HCT116 (cell line): ENCODE results near the gene LYPD4. TPM values are rescaled to one million over a fixed set of nuclear protein-coding genes. Genes with fewer than 3 reads are reported as not detected.
A peak's percentile ranks its signal among the peaks of the same experiment; 100 is the strongest.

Source experiments
- ATAC-seq: fragments of 200-7000 bp; cut with Tn5 transposase; 2 replicates; pipeline ENCODE4 v1.9.1; 2020; ENCODE audit warnings: mild to moderate bottlenecking, moderate library complexity
- Bru-seq: library from RNA; stranded (reverse); fragments of 400-500 nt; gene quantifications from one replicate; lab custom pipeline; 2021; lab: Mats Ljungman, UMichigan
- BruChase-seq, 2 experiments: library from RNA; stranded (reverse); fragments of 400-500 nt; gene quantifications; one replicate each; lab custom pipeline; 2021; lab: Mats Ljungman, UMichigan
- BruUV-seq: library from RNA; stranded (reverse); fragments of 400-500 nt; replicated peaks from 2 replicates; lab custom pipeline; 2021; lab: Mats Ljungman, UMichigan
- CTCF ChIA-PET: fragments of 300-600 bp; sonication (Branson Sonifier 250); formaldehyde crosslinking; loops from one replicate; lab custom pipeline; 2021; ENCODE audit warnings: antibody characterized with exemption; lab: Charles Lee
- POLR2A ChIA-PET: fragments of 300-600, 350-600 bp; sonication (Branson Sonifier 250); formaldehyde crosslinking; loops from one replicate; lab custom pipeline; 2021; ENCODE audit warnings: antibody characterized with exemption; lab: Charles Lee
- RAD21 ChIA-PET, 2 experiments: fragments of 300-600 bp; sonication (Branson Sonifier 250); formaldehyde crosslinking; loops; one replicate each; lab custom pipeline; 2023; ENCODE audit warnings: low total read pairs in 2 of 2; ENCODE audit not compliant: uncharacterized antibody in 2 of 2, unreplicated experiment in 2 of 2, low non-redundant PET in 1 of 2; lab: Charles Lee
- DNase-seq: peaks from one replicate; pipeline ENCODE4 v3.0.0-alpha.2; 2010; ENCODE audit warnings: low read depth, low spot score
- H2AFZ ChIP-seq: fragments of 200-600 bp; shearing (Covaris generic), sonication (generic); 2 replicates; pipeline ENCODE4 v1.6.1; 2017; ENCODE audit warnings: low read depth, mixed run types, mixed read lengths, antibody characterized with exemption, low read length; ENCODE audit not compliant: poor library complexity, severe bottlenecking
- H3K27ac ChIP-seq: 2 replicates; pipeline ENCODE4 v1.5.1; 2012; ENCODE audit warnings: low read depth, low read length
- H3K27me3 ChIP-seq: fragments of 200-600 bp; sonication (generic); 2 replicates; pipeline ENCODE4 v1.6.1; 2016; ENCODE audit warnings: mixed run types, low read length, mixed read lengths; ENCODE audit not compliant: insufficient read depth
- H3K36me3 ChIP-seq, 2 experiments: fragments of 200-500 bp in 1 of 2; fragments of 200-600 bp in 1 of 2; sonication (Bioruptor generic) in 1 of 2; sonication (generic) in 1 of 2; 2 replicates each; pipeline versions ENCODE4 v1.5.1 to v1.6.1; 2014 to 2016; ENCODE audit warnings: low read length in 2 of 2, inconsistent platforms in 1 of 2, mixed read lengths in 1 of 2, mixed run types in 1 of 2; ENCODE audit not compliant: insufficient read depth in 2 of 2, control insufficient read depth in 1 of 2
- H3K4me1 ChIP-seq, 2 experiments: fragments of 200-600 bp in 1 of 2; sonication (generic) in 1 of 2; 2 replicates each; pipeline versions ENCODE4 v1.5.1 to v1.6.1; 2012 to 2017; ENCODE audit warnings: low read length in 2 of 2, inconsistent platforms in 1 of 2, mild to moderate bottlenecking in 1 of 2, mixed read lengths in 1 of 2, mixed run types in 1 of 2, moderate library complexity in 1 of 2; ENCODE audit not compliant: insufficient read depth in 2 of 2, control insufficient read depth in 1 of 2
- H3K4me2 ChIP-seq: fragments of 200-600 bp; sonication (generic); 2 replicates; pipeline ENCODE4 v1.6.1; 2017; ENCODE audit warnings: mixed run types, low read length, mixed read lengths
- H3K4me3 ChIP-seq, 2 experiments: fragments of 200-600 bp in 1 of 2; sonication (generic) in 1 of 2; replicated peaks in 1 of 2; 2 replicates each; pipeline ENCODE4 v1.5.1; 2011 to 2016; ENCODE audit warnings: low read length in 2 of 2, control low read depth in 1 of 2, low read depth in 1 of 2, mild to moderate bottlenecking in 1 of 2, mixed read lengths in 1 of 2, mixed run types in 1 of 2
- H3K79me2 ChIP-seq: fragments of 200-600 bp; sonication (generic); 2 replicates; pipeline ENCODE4 v1.6.1; 2017; ENCODE audit warnings: mild to moderate bottlenecking, mixed run types, low read length, moderate library complexity, mixed read lengths; ENCODE audit not compliant: insufficient read depth
- H3K9ac ChIP-seq: fragments of 200-600 bp; sonication (generic); 2 replicates; pipeline ENCODE4 v1.6.1; 2016; ENCODE audit warnings: low read length, mixed read lengths
- H3K9me2 ChIP-seq: fragments of 200-600 bp; sonication (generic), shearing (Covaris generic); 2 replicates; pipeline ENCODE4 v1.6.1; 2017; ENCODE audit warnings: mixed run types, mild to moderate bottlenecking, moderate library complexity; ENCODE audit not compliant: insufficient read depth
- H3K9me3 ChIP-seq, 2 experiments: fragments of 200-500 bp in 1 of 2; fragments of 200-600 bp in 1 of 2; sonication (Bioruptor generic) in 1 of 2; sonication (generic) in 1 of 2; 2 replicates each; pipeline ENCODE4 v1.6.1; 2014 to 2017; ENCODE audit warnings: low read length in 2 of 2, mixed read lengths in 2 of 2, inconsistent platforms in 1 of 2, low read depth in 1 of 2, mild to moderate bottlenecking in 1 of 2, mixed run types in 1 of 2, moderate library complexity in 1 of 2; ENCODE audit not compliant: control insufficient read depth in 1 of 2, insufficient read depth in 1 of 2
- H4K20me1 ChIP-seq: fragments of 200-600 bp; sonication (generic), shearing (Covaris generic); 2 replicates; pipeline ENCODE4 v1.6.1; 2017; ENCODE audit warnings: mixed run types, mild to moderate bottlenecking, moderate library complexity; ENCODE audit not compliant: insufficient read depth
- CBX3 ChIP-seq: IDR thresholded peaks from 2 replicates; pipeline ENCODE4 v1.6.1; 2012; ENCODE audit warnings: low read depth
- CEBPB ChIP-seq: IDR thresholded peaks from 2 replicates; pipeline ENCODE4 v1.6.1; 2012; ENCODE audit warnings: low read depth
- EGR1 ChIP-seq: IDR thresholded peaks from 2 replicates; pipeline ENCODE4 v1.6.1; 2012; ENCODE audit warnings: low read depth
- ELF1 ChIP-seq: IDR thresholded peaks from 2 replicates; pipeline ENCODE4 v1.6.1; 2012; ENCODE audit warnings: low read depth, borderline replicate concordance
- FOSL1 ChIP-seq: IDR thresholded peaks from 2 replicates; pipeline ENCODE4 v1.6.1; 2012; ENCODE audit warnings: low read depth
- JUND ChIP-seq: IDR thresholded peaks from 2 replicates; pipeline ENCODE4 v1.6.1; 2012
- POLR2A ChIP-seq: IDR thresholded peaks from 2 replicates; pipeline ENCODE4 v1.7.0; 2011; ENCODE audit warnings: borderline replicate concordance; ENCODE audit not compliant: insufficient read depth, insufficient read length; ENCODE audit errors: extremely low read depth
- POLR2AphosphoS5 ChIP-seq: IDR thresholded peaks from 2 replicates; pipeline ENCODE4 v1.6.1; 2011; ENCODE audit warnings: mild to moderate bottlenecking, low read depth, low read length, moderate library complexity
- RAD21 ChIP-seq: IDR thresholded peaks from 2 replicates; pipeline ENCODE4 v1.6.1; 2012; ENCODE audit warnings: low read depth, mild to moderate bottlenecking
- SIN3A ChIP-seq: IDR thresholded peaks from 2 replicates; pipeline ENCODE4 v1.6.1; 2012; ENCODE audit warnings: low read depth
- SRF ChIP-seq: IDR thresholded peaks from 2 replicates; pipeline ENCODE4 v1.6.1; 2012; ENCODE audit warnings: low read depth
- TCF7L2 ChIP-seq: IDR thresholded peaks from 2 replicates; pipeline ENCODE4 v1.7.0; 2011; ENCODE audit warnings: borderline replicate concordance, inconsistent platforms; ENCODE audit not compliant: insufficient read depth, insufficient read length; ENCODE audit errors: extremely low read depth
- YY1 ChIP-seq: IDR thresholded peaks from 2 replicates; pipeline ENCODE4 v1.6.1; 2011; ENCODE audit warnings: low read length, low read depth, moderate library complexity, mild to moderate bottlenecking; ENCODE audit not compliant: insufficient replicate concordance; ENCODE audit errors: extremely low read depth
- ZFX ChIP-seq: fragments of 450-650 bp; IDR thresholded peaks from 2 replicates; pipeline ENCODE4 v1.6.1; 2017
- ZNF274 ChIP-seq: fragments of 200-500 bp; sonication (Bioruptor generic); IDR thresholded peaks from 2 replicates; pipeline ENCODE4 v1.6.1; 2014; ENCODE audit warnings: mild to moderate bottlenecking, low read depth, low read length, inconsistent platforms
- intact Hi-C: fragments of 100-400 bp; cut with micrococcal nuclease; formaldehyde crosslinking; loops from 2 replicates; pipeline ENCODE4 v1.10.0; 2022
- long read RNA-seq: library from polyadenylated mRNA; unstranded; transcript quantifications from one replicate; pipeline ENCODE4 v2.0.0, GENCODE V29; 2021; ENCODE audit not compliant: unreplicated experiment
- polyA plus RNA-seq: library from polyadenylated mRNA; unstranded; fragments of >200 nt; gene quantifications from 2 replicates; pipeline ENCODE4 v1.2.1, GENCODE V29; 2012; ENCODE audit warnings: missing spikeins
- total RNA-seq: library from RNA; stranded (reverse); gene quantifications from one replicate; pipeline ENCODE4 v1.2.1, GENCODE V29; 2021; ENCODE audit not compliant: unreplicated experiment
- TF ChIP-seq, protein P1 (sequence below): IDR thresholded peaks from 2 replicates; pipeline ENCODE4 v1.6.1; 2012
- TF ChIP-seq, protein P2 (sequence below): IDR thresholded peaks from 2 replicates; pipeline ENCODE4 v1.6.1; 2012; ENCODE audit warnings: low read depth
- TF ChIP-seq, protein P3 (sequence below): IDR thresholded peaks from 2 replicates; pipeline ENCODE4 v1.6.1; 2011; ENCODE audit warnings: mild to moderate bottlenecking, low read length, moderate library complexity; ENCODE audit not compliant: insufficient replicate concordance; ENCODE audit errors: extremely low read depth
- TF ChIP-seq, protein P4 (sequence below), 3 experiments: fragments of 200-600 bp in 1 of 3; sonication (generic) in 1 of 3; IDR thresholded peaks in 2 of 3; conservative IDR thresholded peaks in 1 of 3; 2 replicates each; pipeline ENCODE4 v1.5.1; 2012 to 2017; ENCODE audit warnings: low read depth in 2 of 3, low read length in 2 of 3, antibody characterized with exemption in 1 of 3, borderline replicate concordance in 1 of 3, control low read depth in 1 of 3, mild to moderate bottlenecking in 1 of 3, mixed read lengths in 1 of 3, mixed run types in 1 of 3, moderate library complexity in 1 of 3; ENCODE audit not compliant: insufficient read depth in 1 of 3

Gene LYPD4, protein sequence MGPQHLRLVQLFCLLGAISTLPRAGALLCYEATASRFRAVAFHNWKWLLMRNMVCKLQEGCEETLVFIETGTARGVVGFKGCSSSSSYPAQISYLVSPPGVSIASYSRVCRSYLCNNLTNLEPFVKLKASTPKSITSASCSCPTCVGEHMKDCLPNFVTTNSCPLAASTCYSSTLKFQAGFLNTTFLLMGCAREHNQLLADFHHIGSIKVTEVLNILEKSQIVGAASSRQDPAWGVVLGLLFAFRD
- total RNA-seq (not detected), Bru-seq, nascent RNA (not detected), BruChase-seq, experiment 1, labeled RNA remaining after a 6-hour chase (percentile 13 among the genes with signal in this experiment), BruChase-seq, experiment 2, labeled RNA remaining after a 2-hour chase (percentile 9 among the genes with signal in this experiment)
- polyA plus RNA-seq = not detected in 2 replicates
- long read RNA-seq = 0 reads

DNA sequence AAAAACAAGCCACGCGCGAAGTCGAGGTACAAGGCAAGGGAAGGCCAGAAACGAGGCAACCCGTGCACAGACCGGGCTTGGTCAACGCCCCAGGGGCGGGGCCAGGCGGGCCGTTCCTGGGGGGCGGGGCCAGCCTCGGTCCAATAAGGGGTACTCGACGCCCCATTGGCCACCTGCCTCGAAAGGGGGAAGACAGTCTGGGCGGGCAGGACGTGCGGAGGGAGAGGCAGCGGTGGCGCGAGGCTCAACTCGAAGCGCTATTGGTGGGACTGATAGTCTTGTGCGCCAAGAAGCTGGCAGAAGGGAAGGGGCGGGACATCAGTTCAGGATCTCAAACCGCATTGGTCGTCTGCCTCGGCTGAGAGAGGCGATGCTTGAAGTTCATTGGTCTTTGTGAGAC lies at the start of gene LYPD4:
LYPD4 (minus strand) TSS at position 83 of the 400 bp plus-strand sequence. CDS start 5,398 bp downstream, outside the sequence.
- no peaks in the 10 kb centered on the region for H3K36me3 ChIP-seq
- H3K4me3 ChIP-seq = no peak within 1 kb of the TSS
- ATAC-seq (peak; percentile 77), DNase-seq (no peak)
- H3K9ac ChIP-seq = no peak within 1 kb of the TSS
- ChIA-PET POLR2A (no interaction called here), RAD21 (no interaction called here), CTCF (no interaction called here)
- intact Hi-C loops = no loop called here
- H3K9me2 ChIP-seq = no peaks in the 10 kb centered on the region
- TF ChIP-seq, protein P1, sequence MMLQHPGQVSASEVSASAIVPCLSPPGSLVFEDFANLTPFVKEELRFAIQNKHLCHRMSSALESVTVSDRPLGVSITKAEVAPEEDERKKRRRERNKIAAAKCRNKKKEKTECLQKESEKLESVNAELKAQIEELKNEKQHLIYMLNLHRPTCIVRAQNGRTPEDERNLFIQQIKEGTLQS = no peak
- TF ChIP-seq ELF1 = no peak
- no peak for TF ChIP-seq POLR2AphosphoS5
- no peak for TF ChIP-seq CBX3
- TF ChIP-seq ZFX = no peak
- no peak for TF ChIP-seq SIN3A
- no peak for TF ChIP-seq POLR2A
- TF ChIP-seq FOSL1 = no peak
- no peak for TF ChIP-seq YY1
- TF ChIP-seq, protein P2, sequence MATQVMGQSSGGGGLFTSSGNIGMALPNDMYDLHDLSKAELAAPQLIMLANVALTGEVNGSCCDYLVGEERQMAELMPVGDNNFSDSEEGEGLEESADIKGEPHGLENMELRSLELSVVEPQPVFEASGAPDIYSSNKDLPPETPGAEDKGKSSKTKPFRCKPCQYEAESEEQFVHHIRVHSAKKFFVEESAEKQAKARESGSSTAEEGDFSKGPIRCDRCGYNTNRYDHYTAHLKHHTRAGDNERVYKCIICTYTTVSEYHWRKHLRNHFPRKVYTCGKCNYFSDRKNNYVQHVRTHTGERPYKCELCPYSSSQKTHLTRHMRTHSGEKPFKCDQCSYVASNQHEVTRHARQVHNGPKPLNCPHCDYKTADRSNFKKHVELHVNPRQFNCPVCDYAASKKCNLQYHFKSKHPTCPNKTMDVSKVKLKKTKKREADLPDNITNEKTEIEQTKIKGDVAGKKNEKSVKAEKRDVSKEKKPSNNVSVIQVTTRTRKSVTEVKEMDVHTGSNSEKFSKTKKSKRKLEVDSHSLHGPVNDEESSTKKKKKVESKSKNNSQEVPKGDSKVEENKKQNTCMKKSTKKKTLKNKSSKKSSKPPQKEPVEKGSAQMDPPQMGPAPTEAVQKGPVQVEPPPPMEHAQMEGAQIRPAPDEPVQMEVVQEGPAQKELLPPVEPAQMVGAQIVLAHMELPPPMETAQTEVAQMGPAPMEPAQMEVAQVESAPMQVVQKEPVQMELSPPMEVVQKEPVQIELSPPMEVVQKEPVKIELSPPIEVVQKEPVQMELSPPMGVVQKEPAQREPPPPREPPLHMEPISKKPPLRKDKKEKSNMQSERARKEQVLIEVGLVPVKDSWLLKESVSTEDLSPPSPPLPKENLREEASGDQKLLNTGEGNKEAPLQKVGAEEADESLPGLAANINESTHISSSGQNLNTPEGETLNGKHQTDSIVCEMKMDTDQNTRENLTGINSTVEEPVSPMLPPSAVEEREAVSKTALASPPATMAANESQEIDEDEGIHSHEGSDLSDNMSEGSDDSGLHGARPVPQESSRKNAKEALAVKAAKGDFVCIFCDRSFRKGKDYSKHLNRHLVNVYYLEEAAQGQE = no peak
- no peak for TF ChIP-seq ZNF274
- TF ChIP-seq, protein P3, sequence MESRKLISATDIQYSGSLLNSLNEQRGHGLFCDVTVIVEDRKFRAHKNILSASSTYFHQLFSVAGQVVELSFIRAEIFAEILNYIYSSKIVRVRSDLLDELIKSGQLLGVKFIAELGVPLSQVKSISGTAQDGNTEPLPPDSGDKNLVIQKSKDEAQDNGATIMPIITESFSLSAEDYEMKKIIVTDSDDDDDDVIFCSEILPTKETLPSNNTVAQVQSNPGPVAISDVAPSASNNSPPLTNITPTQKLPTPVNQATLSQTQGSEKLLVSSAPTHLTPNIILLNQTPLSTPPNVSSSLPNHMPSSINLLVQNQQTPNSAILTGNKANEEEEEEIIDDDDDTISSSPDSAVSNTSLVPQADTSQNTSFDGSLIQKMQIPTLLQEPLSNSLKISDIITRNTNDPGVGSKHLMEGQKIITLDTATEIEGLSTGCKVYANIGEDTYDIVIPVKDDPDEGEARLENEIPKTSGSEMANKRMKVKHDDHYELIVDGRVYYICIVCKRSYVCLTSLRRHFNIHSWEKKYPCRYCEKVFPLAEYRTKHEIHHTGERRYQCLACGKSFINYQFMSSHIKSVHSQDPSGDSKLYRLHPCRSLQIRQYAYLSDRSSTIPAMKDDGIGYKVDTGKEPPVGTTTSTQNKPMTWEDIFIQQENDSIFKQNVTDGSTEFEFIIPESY = no peak
- TF ChIP-seq TCF7L2 = no peak
- no peak for TF ChIP-seq EGR1
- no peak for TF ChIP-seq JUND
- no peak for TF ChIP-seq CEBPB
- TF ChIP-seq RAD21 = no peak
- TF ChIP-seq, protein P4, sequence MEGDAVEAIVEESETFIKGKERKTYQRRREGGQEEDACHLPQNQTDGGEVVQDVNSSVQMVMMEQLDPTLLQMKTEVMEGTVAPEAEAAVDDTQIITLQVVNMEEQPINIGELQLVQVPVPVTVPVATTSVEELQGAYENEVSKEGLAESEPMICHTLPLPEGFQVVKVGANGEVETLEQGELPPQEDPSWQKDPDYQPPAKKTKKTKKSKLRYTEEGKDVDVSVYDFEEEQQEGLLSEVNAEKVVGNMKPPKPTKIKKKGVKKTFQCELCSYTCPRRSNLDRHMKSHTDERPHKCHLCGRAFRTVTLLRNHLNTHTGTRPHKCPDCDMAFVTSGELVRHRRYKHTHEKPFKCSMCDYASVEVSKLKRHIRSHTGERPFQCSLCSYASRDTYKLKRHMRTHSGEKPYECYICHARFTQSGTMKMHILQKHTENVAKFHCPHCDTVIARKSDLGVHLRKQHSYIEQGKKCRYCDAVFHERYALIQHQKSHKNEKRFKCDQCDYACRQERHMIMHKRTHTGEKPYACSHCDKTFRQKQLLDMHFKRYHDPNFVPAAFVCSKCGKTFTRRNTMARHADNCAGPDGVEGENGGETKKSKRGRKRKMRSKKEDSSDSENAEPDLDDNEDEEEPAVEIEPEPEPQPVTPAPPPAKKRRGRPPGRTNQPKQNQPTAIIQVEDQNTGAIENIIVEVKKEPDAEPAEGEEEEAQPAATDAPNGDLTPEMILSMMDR (IDR thresholded peaks at IDR 0.05 in 2 of 3, conservative IDR thresholded peaks at IDR 0.05 in 1 of 3; ENCODE audit: borderline replicate concordance in 1 of 3, insufficient read depth in 1 of 3, low read depth in 2 of 3, low read length in 2 of 3) = no peak
- no peak for TF ChIP-seq SRF
- H2AFZ ChIP-seq = no peak within 1 kb of the TSS
- H3K9me3 ChIP-seq = no peaks in the 10 kb centered on the region
- H3K27me3 ChIP-seq = no peaks in the 10 kb centered on the region
- no TSS peak for BruUV-seq
- H3K79me2 ChIP-seq = no peaks in the 10 kb centered on the region
- no peaks in the 10 kb centered on the region for H3K4me1 ChIP-seq
- H3K4me2 ChIP-seq = no peak within 1 kb of the TSS
- no peak within 1 kb of the TSS for H3K27ac ChIP-seq
- H4K20me1 ChIP-seq = no peaks in the 10 kb centered on the region
